Stimulated activated CD4-positive, alpha-beta T cell treated with anti-CD3 and anti-CD28 coated beads, Interleukin-4, amount 100 ng/mL, for 4 hours (primary cell): ENCODE results near the gene RAPGEFL1.
"Not testable (repeated sequence)": the region's sequence is repeated elsewhere in the genome, so short reads cannot be mapped to it uniquely, and the experiment has no call there.

Experiments
- DNase-seq, 2 experiments: peaks; one replicate each; pipeline ENCODE4 v3.0.0-alpha.2; 2020

The RAPGEFL1 gene

GRCh38 chr17:40177275-40177874 lies at the start of gene RAPGEFL1:
TSS of gene RAPGEFL1 (plus strand) at chr17:40177470. CDS start at chr17:40177862, 392 bp downstream.
- DNase-seq: peak; percentile 84 to 91

- DNase-seq: no peak
These were observed 47.8 kb upstream of the RAPGEFL1 start for GRCh38 chr17:40129498-40129897.

GRCh38 chr17:40130352-40131042 lies 46.8 kb upstream of the RAPGEFL1 start:
- no peak for DNase-seq

- DNase-seq: no peak
These were observed 43.1 kb upstream of the RAPGEFL1 start for GRCh38 chr17:40134184-40134583.

GRCh38 chr17:40135817-40136216 lies 41.5 kb upstream of the RAPGEFL1 start:
- no peak for DNase-seq

- DNase-seq: no peak
These were observed 37.7 kb upstream of the RAPGEFL1 start for GRCh38 chr17:40139566-40140058.

GRCh38 chr17:40143166-40143565 lies 34.1 kb upstream of the RAPGEFL1 start:
- DNase-seq: not testable (repeated sequence)

GRCh38 chr17:40145476-40145875 lies 31.8 kb upstream of the RAPGEFL1 start:
- DNase-seq: no peak

- no peak for DNase-seq
These were observed 28.7 kb upstream of the RAPGEFL1 start for GRCh38 chr17:40148527-40148926.

- no peak for DNase-seq
These were observed 27.0 kb upstream of the RAPGEFL1 start for GRCh38 chr17:40150276-40150675.

GRCh38 chr17:40151414-40151963 lies 25.8 kb upstream of the RAPGEFL1 start:
- DNase-seq: no peak

- DNase-seq: no peak
These were observed 23.6 kb upstream of the RAPGEFL1 start for GRCh38 chr17:40153603-40154236.

- no peak for DNase-seq
These were observed 19.3 kb upstream of the RAPGEFL1 start for GRCh38 chr17:40157973-40158372.

GRCh38 chr17:40158438-40159013 lies 18.7 kb upstream of the RAPGEFL1 start:
- no peak for DNase-seq

GRCh38 chr17:40159456-40159855 lies 17.8 kb upstream of the RAPGEFL1 start:
- no peak for DNase-seq

GRCh38 chr17:40167685-40168261 lies 9.5 kb upstream of the RAPGEFL1 start:
- DNase-seq: no peak

GRCh38 chr17:40168262-40168832 lies 8.9 kb upstream of the RAPGEFL1 start:
- peak in 1 of 2 experiments; percentile 31 for DNase-seq

- DNase-seq: no peak
These were observed 6.9 kb upstream of the RAPGEFL1 start for GRCh38 chr17:40170325-40170724.

GRCh38 chr17:40171750-40172149 lies 5.5 kb upstream of the RAPGEFL1 start:
- no peak for DNase-seq

- DNase-seq: no peak
These were observed 4.0 kb upstream of the RAPGEFL1 start for GRCh38 chr17:40173091-40173777.

- DNase-seq: no peak
These were observed 3.5 kb upstream of the RAPGEFL1 start for GRCh38 chr17:40173778-40174135.

GRCh38 chr17:40174514-40174913 lies 2.8 kb upstream of the RAPGEFL1 start:
- no peak for DNase-seq
